Upper lobe of left lung (tissue), 4 donors: ENCODE data around the gene XRCC1.
A peak's percentile ranks its signal among the peaks of the same experiment; 100 is the strongest.

Experiments used
- EP300 ChIP-seq, 4 donors: sonication (generic); formaldehyde crosslinking; IDR thresholded peaks; one replicate each; pipeline ENCODE4 v1.5.1; 2017; ENCODE audit warnings: antibody characterized with exemption in 4 of 4, control low read depth in 2 of 4
- POLR2A ChIP-seq, 4 donors: fragments of 450-650 bp; IDR thresholded peaks; one replicate each; pipeline ENCODE4 v1.5.1; 2016 to 2017; ENCODE audit warnings: antibody characterized with exemption in 4 of 4, mild to moderate bottlenecking in 2 of 4
- TF ChIP-seq, protein P1 (sequence below), 6 experiments: fragments of 450-650 bp in 4 of 6; fragments of 200-600 bp in 2 of 6; sonication (generic) in 2 of 6; IDR thresholded peaks; one replicate each; pipeline ENCODE4 v1.5.1; 2016 to 2019; ENCODE audit warnings: antibody characterized with exemption in 6 of 6

DNA sequence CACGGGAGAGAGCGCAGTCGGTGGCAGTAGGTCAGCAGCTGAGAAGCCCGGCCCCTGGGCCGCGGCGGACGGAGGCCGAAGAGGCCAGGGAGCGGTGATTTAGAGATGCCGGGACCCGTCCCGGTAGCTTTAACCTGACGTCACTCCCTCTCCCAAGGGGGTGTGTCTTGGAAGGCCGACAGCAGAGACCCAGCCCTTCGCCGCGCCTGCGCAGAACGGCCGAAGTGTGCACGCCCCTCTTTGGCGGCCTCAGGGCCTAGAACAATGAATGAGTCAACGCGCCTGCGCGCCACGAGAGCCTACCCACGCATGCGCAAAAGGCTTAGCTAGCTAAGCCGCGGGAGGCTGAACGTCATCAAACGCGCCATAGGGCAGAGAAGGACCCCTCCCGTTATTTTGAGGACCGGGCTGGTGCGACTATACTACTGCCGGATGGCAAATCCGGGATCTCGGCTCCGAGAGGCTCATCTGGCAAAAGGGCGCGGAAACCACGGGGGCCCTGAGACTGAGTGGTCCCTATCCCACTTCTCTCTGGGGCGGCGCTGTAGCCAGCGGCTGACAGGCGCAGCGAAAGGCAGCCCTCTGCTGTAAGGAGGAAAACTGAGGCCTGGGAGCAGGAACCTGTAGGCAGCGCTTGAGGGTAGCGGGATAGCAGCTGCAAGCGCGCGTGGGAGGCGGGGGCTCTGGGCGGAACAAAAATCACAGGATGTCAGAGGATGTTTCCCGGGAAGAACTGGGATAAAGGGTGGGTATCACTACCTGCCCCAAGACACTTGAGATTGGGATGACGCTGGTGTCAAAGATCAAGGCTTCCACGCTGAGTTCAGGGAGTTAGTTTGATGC is 20.9 kb upstream of the XRCC1 start, which contains the start of the genes IRGQ and ZNF576:
- TF ChIP-seq EP300 (IDR thresholded peaks at IDR 0.05) (peak in 1 of 4 donors; percentile 76), POLR2A (IDR thresholded peaks at IDR 0.05) (peak in 3 of 4 donors; percentile 53 to 86 (median 85))
- TF ChIP-seq, protein P1, sequence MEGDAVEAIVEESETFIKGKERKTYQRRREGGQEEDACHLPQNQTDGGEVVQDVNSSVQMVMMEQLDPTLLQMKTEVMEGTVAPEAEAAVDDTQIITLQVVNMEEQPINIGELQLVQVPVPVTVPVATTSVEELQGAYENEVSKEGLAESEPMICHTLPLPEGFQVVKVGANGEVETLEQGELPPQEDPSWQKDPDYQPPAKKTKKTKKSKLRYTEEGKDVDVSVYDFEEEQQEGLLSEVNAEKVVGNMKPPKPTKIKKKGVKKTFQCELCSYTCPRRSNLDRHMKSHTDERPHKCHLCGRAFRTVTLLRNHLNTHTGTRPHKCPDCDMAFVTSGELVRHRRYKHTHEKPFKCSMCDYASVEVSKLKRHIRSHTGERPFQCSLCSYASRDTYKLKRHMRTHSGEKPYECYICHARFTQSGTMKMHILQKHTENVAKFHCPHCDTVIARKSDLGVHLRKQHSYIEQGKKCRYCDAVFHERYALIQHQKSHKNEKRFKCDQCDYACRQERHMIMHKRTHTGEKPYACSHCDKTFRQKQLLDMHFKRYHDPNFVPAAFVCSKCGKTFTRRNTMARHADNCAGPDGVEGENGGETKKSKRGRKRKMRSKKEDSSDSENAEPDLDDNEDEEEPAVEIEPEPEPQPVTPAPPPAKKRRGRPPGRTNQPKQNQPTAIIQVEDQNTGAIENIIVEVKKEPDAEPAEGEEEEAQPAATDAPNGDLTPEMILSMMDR (IDR thresholded peaks at IDR 0.05) = peak in 2 of 6 experiments; percentile 25 to 31
